Embryonic facial prominence (tissue), 1 donor: Measurements from ENCODE around the gene SLC2A4.

Source experiments
- DNase-seq: peaks from one replicate; pipeline ENCODE4 v3.0.0-alpha.2; 2016; ENCODE audit errors: extremely low spot score

Gene SLC2A4

GRCh38 chr17:7248796-7249195 lies 32.7 kb upstream of the SLC2A4 start:
- DNase-seq = no peak

GRCh38 chr17:7249214-7249613 lies 32.3 kb upstream of the SLC2A4 start:
- DNase-seq = no peak

GRCh38 chr17:7249830-7250229 lies 31.7 kb upstream of the SLC2A4 start:
- no peak for DNase-seq

- no peak for DNase-seq
Observed at GRCh38 chr17:7250695-7251627, 30.6 kb upstream of the SLC2A4 start.

GRCh38 chr17:7251661-7252175 lies 29.8 kb upstream of the SLC2A4 start, which contains the start of gene CTDNEP1:
TSS of gene CTDNEP1 (minus strand) at chr17:7251734. CDS start at chr17:7251296, 438 bp downstream.
- peak; percentile 99 for DNase-seq

- DNase-seq = peak; percentile 83
Observed at GRCh38 chr17:7252176-7253043, 29.1 kb upstream of the SLC2A4 start, which contains the start of gene ELP5. TSS of gene ELP5 (plus strand) at chr17:7252215. CDS start at chr17:7252551, 336 bp downstream.

- DNase-seq = no peak
Observed at GRCh38 chr17:7253082-7253481, 28.4 kb upstream of the SLC2A4 start.

- DNase-seq = no peak
Observed at GRCh38 chr17:7254511-7254910, 27.0 kb upstream of the SLC2A4 start.

- no peak for DNase-seq
Observed at GRCh38 chr17:7256766-7257456, 24.6 kb upstream of the SLC2A4 start.

- no peak for DNase-seq
Observed at GRCh38 chr17:7258731-7259554, 22.6 kb upstream of the SLC2A4 start.

GRCh38 chr17:7259555-7259889 lies 22.0 kb upstream of the SLC2A4 start:
- DNase-seq = no peak

GRCh38 chr17:7260151-7260550 lies 21.4 kb upstream of the SLC2A4 start:
- DNase-seq = no peak

GRCh38 chr17:7260651-7261378 lies 20.7 kb upstream of the SLC2A4 start:
- DNase-seq = no peak

- DNase-seq = no peak
Observed at GRCh38 chr17:7261379-7262191, 19.9 kb upstream of the SLC2A4 start.

GRCh38 chr17:7262192-7262934 lies 19.2 kb upstream of the SLC2A4 start, which contains the start of gene CLDN7:
TSS of gene CLDN7 (minus strand) at chr17:7262478. CDS start at chr17:7262043, 435 bp downstream.
- DNase-seq = no peak

- no peak for DNase-seq
Observed at GRCh38 chr17:7262935-7263800, 18.4 kb upstream of the SLC2A4 start.

- no peak for DNase-seq
Observed at GRCh38 chr17:7263801-7264078, 17.8 kb upstream of the SLC2A4 start.

GRCh38 chr17:7266784-7267183 lies 14.7 kb upstream of the SLC2A4 start:
- DNase-seq = no peak
